ENCODE measurements around the gene VPS11.
"Not testable (repeated sequence)": the region's sequence is repeated elsewhere in the genome, so short reads cannot be mapped to it uniquely, and the experiment has no call there.

VPS11 gene

GRCh38 chr11:119029069-119029339, 38.6 kb upstream of the VPS11 start:
- no peak overlapping the region for H3K4me3 ChIP-seq (ENCODE audit: control insufficient read depth, low read depth, low read length)
- DNase-seq (ENCODE audit: low read depth): no peak
- no peak for TF ChIP-seq CTCF (IDR thresholded peaks at IDR 0.05; ENCODE audit: control insufficient read depth, insufficient read depth, low read depth, low read length, missing control alignments)

GRCh38 chr11:119029340-119030028, 38.1 kb upstream of the VPS11 start:
- no peak for TF ChIP-seq CTCF (IDR thresholded peaks at IDR 0.05; ENCODE audit: control insufficient read depth, insufficient read depth, low read depth, low read length, missing control alignments)
- H3K4me3 ChIP-seq (ENCODE audit: control insufficient read depth, low read depth, low read length): no peak overlapping the region
- DNase-seq (ENCODE audit: low read depth): no peak

DNA sequence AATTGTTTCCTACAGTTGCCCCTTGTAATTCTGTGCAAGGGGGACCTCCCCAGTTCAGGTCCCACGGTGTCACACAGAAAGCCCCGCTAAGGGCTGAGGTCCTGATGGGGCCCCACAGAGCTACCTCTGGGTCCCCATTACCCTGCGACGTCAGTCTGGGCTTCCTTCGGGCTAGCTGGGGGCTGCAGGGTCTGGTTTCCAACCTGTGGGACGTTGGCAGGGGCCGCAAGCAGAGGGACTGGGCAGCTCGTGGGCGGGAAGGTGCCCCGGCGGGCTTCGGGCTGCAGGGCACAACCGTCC, 37.6 kb upstream of the VPS11 start:
- DNase-seq (ENCODE audit: low read depth): no peak
- TF ChIP-seq CTCF (IDR thresholded peaks at IDR 0.05; ENCODE audit: control insufficient read depth, insufficient read depth, low read depth, low read length, missing control alignments): no peak
- peak overlapping the region; percentile 95 for H3K4me3 ChIP-seq (ENCODE audit: control insufficient read depth, low read depth, low read length)

GRCh38 chr11:119030329-119031047, 37.1 kb upstream of the VPS11 start, which contains the start of gene SLC37A4:
Gene SLC37A4 (minus strand): TSS chr11:119030877.
- peak; percentile 90 for DNase-seq (ENCODE audit: low read depth)
- H3K4me3 ChIP-seq (ENCODE audit: control insufficient read depth, low read depth, low read length): peak within 1 kb of the TSS; percentile 95
- TF ChIP-seq CTCF (IDR thresholded peaks at IDR 0.05; ENCODE audit: control insufficient read depth, insufficient read depth, low read depth, low read length, missing control alignments): peak; percentile 88

GRCh38 chr11:119031912-119032280, 35.7 kb upstream of the VPS11 start:
- no peak for TF ChIP-seq CTCF (IDR thresholded peaks at IDR 0.05; ENCODE audit: control insufficient read depth, insufficient read depth, low read depth, low read length, missing control alignments)
- H3K4me3 ChIP-seq (ENCODE audit: control insufficient read depth, low read depth, low read length): no peak overlapping the region
- DNase-seq (ENCODE audit: low read depth): no peak

GRCh38 chr11:119033421-119033820, 34.2 kb upstream of the VPS11 start:
- not testable (repeated sequence) for H3K4me3 ChIP-seq (ENCODE audit: control insufficient read depth, low read depth, low read length); DNase-seq (ENCODE audit: low read depth)

DNA sequence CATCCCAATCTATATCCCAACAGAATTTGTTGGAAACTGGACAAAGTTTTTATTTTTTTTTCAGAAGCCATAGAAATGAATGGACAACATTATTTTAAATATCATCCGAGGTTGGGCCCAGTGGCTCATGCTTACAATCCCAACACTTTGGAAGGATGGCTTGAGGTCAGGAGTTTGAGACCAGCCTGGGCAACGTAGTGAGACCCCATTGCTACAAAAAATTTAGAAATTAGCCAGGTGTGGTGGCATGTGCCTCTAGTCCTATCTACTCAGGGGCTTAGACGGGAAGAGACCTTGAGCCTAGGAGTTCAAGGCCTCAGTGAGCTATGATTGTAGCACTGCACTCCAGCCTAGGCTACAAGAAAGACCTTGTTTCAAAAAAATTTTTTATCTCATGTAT, 32.8 kb upstream of the VPS11 start:
- H3K4me3 ChIP-seq (ENCODE audit: control insufficient read depth, low read depth, low read length): no peak overlapping the region
- no peak for TF ChIP-seq CTCF (IDR thresholded peaks at IDR 0.05; ENCODE audit: control insufficient read depth, insufficient read depth, low read depth, low read length, missing control alignments)
- DNase-seq (ENCODE audit: low read depth): no peak

Data from AG09309 (cell line).